NB4 (cell line): ENCODE results near the gene KCNJ18.
"Not testable (repeated sequence)": the region's sequence is repeated elsewhere in the genome, so short reads cannot be mapped to it uniquely, and the experiment has no call there.

ENCODE experiments used
- MAX ChIP-seq: IDR thresholded peaks from 2 replicates; pipeline ENCODE4 v1.6.1; 2011; ENCODE audit warnings: low read depth, low read length
- POLR2A ChIP-seq: IDR thresholded peaks from 2 replicates; pipeline ENCODE4 v1.6.1; 2011; ENCODE audit warnings: mild to moderate bottlenecking; ENCODE audit not compliant: insufficient read length; ENCODE audit errors: extremely low read depth

DNA sequence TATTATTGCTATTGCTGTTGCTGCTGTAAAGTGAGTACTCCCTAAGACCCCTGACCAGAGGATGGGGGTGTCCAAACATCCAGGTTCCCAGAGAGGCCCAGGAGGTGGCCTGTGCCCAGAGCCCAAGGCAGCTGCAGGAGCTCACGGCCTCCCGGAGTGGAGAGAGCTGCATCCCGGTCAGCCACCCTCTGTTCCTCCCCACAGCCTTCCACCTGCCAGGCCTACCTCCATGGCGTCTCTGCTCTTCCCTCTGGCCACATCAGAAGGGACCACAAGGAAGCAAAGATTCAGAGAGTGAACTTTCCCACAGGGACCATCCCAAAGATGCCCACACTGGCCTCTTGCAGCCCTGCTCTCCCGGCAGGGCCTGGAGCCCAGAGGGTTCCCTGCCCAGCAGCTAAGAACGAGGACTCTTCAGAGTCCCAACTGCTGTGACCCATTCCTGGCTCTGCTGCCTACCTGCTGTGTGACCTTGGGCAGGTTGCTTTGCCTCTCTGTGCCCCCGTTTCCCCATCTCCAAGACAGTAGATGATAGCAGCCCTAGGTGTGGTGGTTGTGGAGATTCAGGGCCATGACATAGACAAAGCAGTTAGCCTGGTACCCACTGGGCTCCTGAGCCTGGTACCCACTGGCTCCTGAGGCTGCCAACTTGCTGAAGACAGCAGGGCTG lies 53.2 kb downstream of the KCNJ18 start:
- not testable (repeated sequence) for TF ChIP-seq POLR2A, MAX
